Measurements from ENCODE around the gene OR52E5. TPM values are rescaled to one million over a fixed set of nuclear protein-coding genes. Genes with fewer than 3 reads are reported as not detected.

OR52E5 gene
- total and polyA plus RNA-seq, 9 donors, result not detected

- Histone ChIP-seq H3K36me3 (ENCODE audit: control insufficient read depth, insufficient read depth, low read length) (no peaks in the 10 kb centered on the region), H3K4me3 (ENCODE audit: low read length) (no peak overlapping the region), H3K27ac (ENCODE audit: low read length) (no peak overlapping the region), H3K9me3 (replicated peaks; ENCODE audit: control insufficient read depth, low read depth, low read length) (peaks cover 40% of the 10 kb centered on the region), H3K4me1 (ENCODE audit: control insufficient read depth, insufficient read depth, low read length) (no peaks in the 10 kb centered on the region), H3K27me3 (ENCODE audit: control insufficient read depth, insufficient read depth, low read length) (no peaks in the 10 kb centered on the region)
- 87% methylated on average over 8 of the region's 8 CpGs for WGBS (ENCODE audit: insufficient coverage)
- DNase-seq, result no peak
Observed at GRCh38 chr11:5931061-5931460, 38.1 kb downstream of the OR52E5 start.

- no peak for DNase-seq
- Histone ChIP-seq H3K27me3 (ENCODE audit: control insufficient read depth, insufficient read depth, low read length) (no peaks in the 10 kb centered on the region), H3K4me1 (ENCODE audit: control insufficient read depth, insufficient read depth, low read length) (no peaks in the 10 kb centered on the region), H3K4me3 (ENCODE audit: low read length) (no peak overlapping the region), H3K9me3 (replicated peaks; ENCODE audit: control insufficient read depth, low read depth, low read length) (peaks cover 50% of the 10 kb centered on the region), H3K27ac (ENCODE audit: low read length) (no peak overlapping the region), H3K36me3 (ENCODE audit: control insufficient read depth, insufficient read depth, low read length) (no peaks in the 10 kb centered on the region)
- WGBS (ENCODE audit: insufficient coverage), result 93% methylated on average over 11 of the region's 11 CpGs
Observed at GRCh38 chr11:5932671-5933070, 39.7 kb downstream of the OR52E5 start.

GRCh38 chr11:5933116-5933515 is 40.1 kb downstream of the OR52E5 start:
- Histone ChIP-seq H3K4me3 (ENCODE audit: low read length) (no peak overlapping the region), H3K27me3 (ENCODE audit: control insufficient read depth, insufficient read depth, low read length) (no peaks in the 10 kb centered on the region), H3K36me3 (ENCODE audit: control insufficient read depth, insufficient read depth, low read length) (no peaks in the 10 kb centered on the region), H3K9me3 (replicated peaks; ENCODE audit: control insufficient read depth, low read depth, low read length) (peaks cover 55% of the 10 kb centered on the region), H3K4me1 (ENCODE audit: control insufficient read depth, insufficient read depth, low read length) (no peaks in the 10 kb centered on the region), H3K27ac (ENCODE audit: low read length) (no peak overlapping the region)
- 95% methylated on average over 7 of the region's 10 CpGs for WGBS (ENCODE audit: insufficient coverage)
- DNase-seq, result no peak

- Histone ChIP-seq H3K4me3 (ENCODE audit: low read length) (no peak overlapping the region), H3K27me3 (ENCODE audit: control insufficient read depth, insufficient read depth, low read length) (no peaks in the 10 kb centered on the region), H3K27ac (ENCODE audit: low read length) (no peak overlapping the region), H3K9me3 (replicated peaks; ENCODE audit: control insufficient read depth, low read depth, low read length) (peaks cover 30% of the 10 kb centered on the region), H3K36me3 (ENCODE audit: control insufficient read depth, insufficient read depth, low read length) (no peaks in the 10 kb centered on the region), H3K4me1 (ENCODE audit: control insufficient read depth, insufficient read depth, low read length) (no peaks in the 10 kb centered on the region)
- no peak for DNase-seq
- 84% methylated on average over 31 of the region's 39 CpGs for WGBS (ENCODE audit: insufficient coverage)
Observed at GRCh38 chr11:5937868-5938602, 45.0 kb downstream of the OR52E5 start.

GRCh38 chr11:5938603-5938965 is 45.6 kb downstream of the OR52E5 start:
- H3K27me3 ChIP-seq (ENCODE audit: control insufficient read depth, insufficient read depth, low read length), result no peaks in the 10 kb centered on the region
- WGBS (ENCODE audit: insufficient coverage), result 76% methylated on average over 21 of the region's 21 CpGs

GRCh38 chr11:5940748-5941147 is 47.7 kb downstream of the OR52E5 start:
- Histone ChIP-seq H3K9me3 (replicated peaks; ENCODE audit: control insufficient read depth, low read depth, low read length) (peaks cover 19% of the 10 kb centered on the region), H3K27ac (ENCODE audit: low read length) (no peak overlapping the region), H3K36me3 (ENCODE audit: control insufficient read depth, insufficient read depth, low read length) (no peaks in the 10 kb centered on the region), H3K4me3 (ENCODE audit: low read length) (no peak overlapping the region), H3K4me1 (ENCODE audit: control insufficient read depth, insufficient read depth, low read length) (no peaks in the 10 kb centered on the region), H3K27me3 (ENCODE audit: control insufficient read depth, insufficient read depth, low read length) (no peaks in the 10 kb centered on the region)
- no CpG with 5 or more reads among the region's 2 CpGs for WGBS (ENCODE audit: insufficient coverage)
- DNase-seq, result no peak

More at GRCh38 chr11:5938603-5938965, 45.6 kb downstream of the OR52E5 start:
- no peak for DNase-seq
- Histone ChIP-seq H3K9me3 (replicated peaks; ENCODE audit: control insufficient read depth, low read depth, low read length) (peaks cover 26% of the 10 kb centered on the region), H3K4me1 (ENCODE audit: control insufficient read depth, insufficient read depth, low read length) (no peaks in the 10 kb centered on the region), H3K4me3 (ENCODE audit: low read length) (no peak overlapping the region), H3K27ac (ENCODE audit: low read length) (no peak overlapping the region), H3K36me3 (ENCODE audit: control insufficient read depth, insufficient read depth, low read length) (no peaks in the 10 kb centered on the region)

- Histone ChIP-seq H3K27me3 (ENCODE audit: control insufficient read depth, insufficient read depth, low read length) (no peaks in the 10 kb centered on the region), H3K36me3 (ENCODE audit: control insufficient read depth, insufficient read depth, low read length) (no peaks in the 10 kb centered on the region), H3K4me3 (ENCODE audit: low read length) (no peak within 1 kb of the TSS), H3K9me3 (replicated peaks; ENCODE audit: control insufficient read depth, low read depth, low read length) (peaks cover 15% of the 10 kb centered on the region), H3K27ac (ENCODE audit: low read length) (no peak within 1 kb of the TSS), H3K4me1 (ENCODE audit: control insufficient read depth, insufficient read depth, low read length) (no peaks in the 10 kb centered on the region)
- no peak for DNase-seq
- no CpG with 5 or more reads among the region's 3 CpGs for WGBS (ENCODE audit: insufficient coverage)
Observed at GRCh38 chr11:5941951-5942350, 48.9 kb downstream of the OR52E5 start, which contains the start of gene OR56A3. TSS of gene OR56A3 (plus strand) at chr11:5942251. CDS start at chr11:5947347, 5,096 bp downstream.

Other genes starting within 250 kb of the OR52E5 start
- gene TRIM5, start 208.1 kb upstream of the OR52E5 start, total RNA-seq, result 14.0 TPM
- gene TRIM5, start 208.1 kb upstream of the OR52E5 start, polyA plus RNA-seq (ENCODE audit: insufficient read depth in 1 of 8, insufficient read length in 8 of 8, low replicate concordance in 1 of 8), result 10 to 100 TPM; 11.4 to 18.6 (median 13.6) TPM
- gene TRIM22, start 203.4 kb upstream of the OR52E5 start, total RNA-seq, result 8.2 TPM
- gene TRIM22, start 203.4 kb upstream of the OR52E5 start, polyA plus RNA-seq (ENCODE audit: insufficient read depth in 1 of 8, insufficient read length in 8 of 8, low replicate concordance in 1 of 8), result 10 to 100 TPM in 4 of 8 donors, 1 to 10 TPM in 4; 6.7 to 12.1 (median 9.7) TPM
- gene OR56B1, start 156.8 kb upstream of the OR52E5 start, total RNA-seq, result not detected
- gene OR56B1, start 156.8 kb upstream of the OR52E5 start, polyA plus RNA-seq (ENCODE audit: insufficient read depth in 1 of 8, insufficient read length in 8 of 8, low replicate concordance in 1 of 8), result under 1 TPM in 1 of 8 donors, not detected in 7; 0.08 TPM
- gene OR52N4, start 139.0 kb upstream of the OR52E5 start, total RNA-seq, result not detected
- gene OR52N4, start 139.0 kb upstream of the OR52E5 start, polyA plus RNA-seq (ENCODE audit: insufficient read depth in 1 of 8, insufficient read length in 8 of 8, low replicate concordance in 1 of 8), result under 1 TPM in 4 of 8 donors, not detected in 4; 0.12 to 0.24 (median 0.18) TPM
- not detected for gene OR52N5, start 109.9 kb upstream of the OR52E5 start, total RNA-seq
- gene OR52N5, start 109.9 kb upstream of the OR52E5 start, polyA plus RNA-seq (ENCODE audit: insufficient read depth in 1 of 8, insufficient read length in 8 of 8, low replicate concordance in 1 of 8), result not detected
- gene OR52N1, start 101.9 kb upstream of the OR52E5 start, total RNA-seq, result not detected
- not detected for gene OR52N1, start 101.9 kb upstream of the OR52E5 start, polyA plus RNA-seq (ENCODE audit: insufficient read depth in 1 of 8, insufficient read length in 8 of 8, low replicate concordance in 1 of 8)
- gene OR52N2, start 84.3 kb upstream of the OR52E5 start, total RNA-seq, result not detected
- gene OR52N2, start 84.3 kb upstream of the OR52E5 start, polyA plus RNA-seq (ENCODE audit: insufficient read depth in 1 of 8, insufficient read length in 8 of 8, low replicate concordance in 1 of 8), result not detected
- not detected for gene OR52E6, start 51.3 kb upstream of the OR52E5 start, total RNA-seq
- gene OR52E6, start 51.3 kb upstream of the OR52E5 start, polyA plus RNA-seq (ENCODE audit: insufficient read depth in 1 of 8, insufficient read length in 8 of 8, low replicate concordance in 1 of 8), result not detected
- gene OR52E8, start 35.5 kb upstream of the OR52E5 start, total RNA-seq, result not detected
- gene OR52E8, start 35.5 kb upstream of the OR52E5 start, polyA plus RNA-seq (ENCODE audit: insufficient read depth in 1 of 8, insufficient read length in 8 of 8, low replicate concordance in 1 of 8), result not detected
- not detected for gene OR52E4, start 12.6 kb upstream of the OR52E5 start, total RNA-seq
- not detected for gene OR52E4, start 12.6 kb upstream of the OR52E5 start, polyA plus RNA-seq (ENCODE audit: insufficient read depth in 1 of 8, insufficient read length in 8 of 8, low replicate concordance in 1 of 8)
- not detected for gene OR56A3, start 49.0 kb downstream of the OR52E5 start, total RNA-seq
- not detected for gene OR56A3, start 49.0 kb downstream of the OR52E5 start, polyA plus RNA-seq (ENCODE audit: insufficient read depth in 1 of 8, insufficient read length in 8 of 8, low replicate concordance in 1 of 8)
- not detected for gene OR56A5, start 75.3 kb downstream of the OR52E5 start, total RNA-seq
- under 1 TPM in 1 of 8 donors, not detected in 7; 0.39 TPM for gene OR56A5, start 75.3 kb downstream of the OR52E5 start, polyA plus RNA-seq (ENCODE audit: insufficient read depth in 1 of 8, insufficient read length in 8 of 8, low replicate concordance in 1 of 8)
- not detected for gene OR52L1, start 93.8 kb downstream of the OR52E5 start, total RNA-seq
- not detected for gene OR52L1, start 93.8 kb downstream of the OR52E5 start, polyA plus RNA-seq (ENCODE audit: insufficient read depth in 1 of 8, insufficient read length in 8 of 8, low replicate concordance in 1 of 8)
- under 0.01 TPM for gene OR56A4, start 113.7 kb downstream of the OR52E5 start, total RNA-seq
- gene OR56A4, start 113.7 kb downstream of the OR52E5 start, polyA plus RNA-seq (ENCODE audit: insufficient read depth in 1 of 8, insufficient read length in 8 of 8, low replicate concordance in 1 of 8), result under 1 TPM in 2 of 8 donors, not detected in 6; 0.06 to 0.07 TPM
- not detected for gene OR56A1, start 137.6 kb downstream of the OR52E5 start, total RNA-seq
- gene OR56A1, start 137.6 kb downstream of the OR52E5 start, polyA plus RNA-seq (ENCODE audit: insufficient read depth in 1 of 8, insufficient read length in 8 of 8, low replicate concordance in 1 of 8), result under 1 TPM in 1 of 8 donors, not detected in 7; 0.06 TPM
- not detected for gene OR56B4, start 214.5 kb downstream of the OR52E5 start, total RNA-seq
- under 1 TPM in 1 of 8 donors, not detected in 7; 0.15 TPM for gene OR56B4, start 214.5 kb downstream of the OR52E5 start, polyA plus RNA-seq (ENCODE audit: insufficient read depth in 1 of 8, insufficient read length in 8 of 8, low replicate concordance in 1 of 8)

Data from muscle of leg (tissue), 11 donors.